Fibroblast of the aortic adventitia (primary cell): ENCODE data around the gene EPHA4. TPM values are rescaled to one million over a fixed set of nuclear protein-coding genes. Genes with fewer than 3 reads are reported as not detected.

Experiments used
- DNase-seq: peaks from one replicate; pipeline ENCODE4 v3.0.0-alpha.2; 2010; ENCODE audit warnings: low read depth
- H3K4me3 ChIP-seq: 2 replicates; pipeline ENCODE4 v1.5.1; 2011; ENCODE audit warnings: low read depth, mild to moderate bottlenecking, control low read depth, low read length, moderate library complexity
- total RNA-seq: library from RNA; depleted of rRNA; stranded (reverse); fragments of >200 nt; gene quantifications from 2 replicates; pipeline ENCODE4 v1.2.3, GENCODE V29; 2012; ENCODE audit warnings: low replicate concordance
- TF ChIP-seq, protein P1 (sequence below): IDR thresholded peaks from 2 replicates; pipeline ENCODE4 v1.5.1; 2011; ENCODE audit warnings: mild to moderate bottlenecking, low read length, control low read depth, inconsistent platforms; ENCODE audit not compliant: insufficient read depth

The EPHA4 gene
- total RNA-seq, 1 donor, result 13.9 TPM

DNA sequence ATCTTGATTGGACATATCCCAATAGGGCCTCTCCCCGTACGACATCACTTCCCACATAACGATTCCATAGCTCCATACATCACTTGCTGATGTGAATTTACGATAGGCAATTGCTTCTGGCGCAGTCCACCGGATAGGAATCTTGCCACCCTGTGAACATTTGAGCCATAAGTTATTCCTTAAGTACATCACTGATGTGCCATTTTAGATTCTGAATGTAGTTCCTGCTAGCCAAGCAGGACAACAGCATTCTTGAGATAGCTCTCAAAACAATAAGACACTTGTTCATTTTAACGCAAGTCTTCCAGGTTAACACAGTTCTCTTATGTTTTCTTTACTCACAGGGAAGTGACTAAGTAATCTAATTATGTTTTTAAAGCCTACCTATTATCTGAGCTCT lies 138.0 kb downstream of the EPHA4 start:
- DNase-seq, result no peak
- no peak overlapping the region for H3K4me3 ChIP-seq
- TF ChIP-seq, protein P1, sequence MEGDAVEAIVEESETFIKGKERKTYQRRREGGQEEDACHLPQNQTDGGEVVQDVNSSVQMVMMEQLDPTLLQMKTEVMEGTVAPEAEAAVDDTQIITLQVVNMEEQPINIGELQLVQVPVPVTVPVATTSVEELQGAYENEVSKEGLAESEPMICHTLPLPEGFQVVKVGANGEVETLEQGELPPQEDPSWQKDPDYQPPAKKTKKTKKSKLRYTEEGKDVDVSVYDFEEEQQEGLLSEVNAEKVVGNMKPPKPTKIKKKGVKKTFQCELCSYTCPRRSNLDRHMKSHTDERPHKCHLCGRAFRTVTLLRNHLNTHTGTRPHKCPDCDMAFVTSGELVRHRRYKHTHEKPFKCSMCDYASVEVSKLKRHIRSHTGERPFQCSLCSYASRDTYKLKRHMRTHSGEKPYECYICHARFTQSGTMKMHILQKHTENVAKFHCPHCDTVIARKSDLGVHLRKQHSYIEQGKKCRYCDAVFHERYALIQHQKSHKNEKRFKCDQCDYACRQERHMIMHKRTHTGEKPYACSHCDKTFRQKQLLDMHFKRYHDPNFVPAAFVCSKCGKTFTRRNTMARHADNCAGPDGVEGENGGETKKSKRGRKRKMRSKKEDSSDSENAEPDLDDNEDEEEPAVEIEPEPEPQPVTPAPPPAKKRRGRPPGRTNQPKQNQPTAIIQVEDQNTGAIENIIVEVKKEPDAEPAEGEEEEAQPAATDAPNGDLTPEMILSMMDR, result no peak

DNA sequence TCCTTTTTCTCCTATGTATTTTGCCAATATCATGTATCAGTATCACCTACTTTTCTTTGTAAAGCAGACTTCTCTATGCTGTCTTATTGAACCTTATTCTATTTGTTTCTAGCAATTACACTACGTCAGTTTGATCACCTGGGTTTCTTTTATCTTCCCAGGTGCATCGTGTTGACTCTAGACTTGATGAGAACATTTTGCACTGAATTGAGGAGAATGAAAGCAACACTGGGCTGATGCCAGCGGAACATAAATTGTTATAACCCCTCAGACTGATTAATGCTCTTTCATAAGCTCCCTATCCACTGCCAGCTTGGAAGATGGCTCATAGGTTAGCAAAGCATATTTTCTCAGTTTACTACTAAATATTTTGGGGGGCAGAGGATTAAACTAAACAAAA lies 140.6 kb downstream of the EPHA4 start:
- H3K4me3 ChIP-seq, result no peak overlapping the region
- no peak for DNase-seq
- TF ChIP-seq, protein P1, result no peak

DNA sequence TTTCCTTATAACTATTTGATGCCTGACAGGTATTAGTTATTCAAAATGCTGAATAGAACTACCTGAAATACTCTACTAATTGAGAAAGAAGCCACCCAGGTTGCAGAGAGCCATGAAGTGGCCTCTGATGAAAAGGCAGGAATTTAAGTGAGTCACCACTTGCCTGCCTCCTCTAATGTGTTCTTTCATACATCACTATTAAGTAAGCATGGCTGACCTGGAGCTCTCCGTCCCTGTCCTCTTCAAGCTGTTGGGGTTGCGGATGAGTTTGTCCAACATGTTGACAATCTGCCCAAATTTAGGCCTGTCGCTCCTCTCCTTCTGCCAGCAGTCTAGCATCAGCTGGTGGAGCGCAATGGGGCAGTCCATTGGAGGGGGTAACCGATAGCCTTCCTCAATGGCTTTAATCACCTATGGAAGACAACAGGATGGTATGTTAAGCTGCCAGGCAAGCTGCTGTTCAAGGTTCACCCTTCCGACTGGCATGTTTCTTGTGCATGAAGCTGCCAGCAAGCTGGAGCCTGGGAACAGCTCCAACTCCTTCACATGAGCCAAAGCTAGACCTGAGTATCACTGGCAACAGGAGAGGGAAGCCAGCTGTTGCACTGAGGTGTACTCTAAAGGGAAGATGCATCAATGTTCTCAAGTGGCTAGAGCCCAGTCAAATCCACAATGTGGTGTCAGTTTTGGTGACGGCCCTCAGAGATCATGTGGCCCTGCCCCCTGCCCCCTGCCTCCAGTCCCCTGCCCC lies 142.2 kb downstream of the EPHA4 start:
- TF ChIP-seq, protein P1, result no peak
- peak; percentile 28 for DNase-seq
- H3K4me3 ChIP-seq, result no peak overlapping the region

DNA sequence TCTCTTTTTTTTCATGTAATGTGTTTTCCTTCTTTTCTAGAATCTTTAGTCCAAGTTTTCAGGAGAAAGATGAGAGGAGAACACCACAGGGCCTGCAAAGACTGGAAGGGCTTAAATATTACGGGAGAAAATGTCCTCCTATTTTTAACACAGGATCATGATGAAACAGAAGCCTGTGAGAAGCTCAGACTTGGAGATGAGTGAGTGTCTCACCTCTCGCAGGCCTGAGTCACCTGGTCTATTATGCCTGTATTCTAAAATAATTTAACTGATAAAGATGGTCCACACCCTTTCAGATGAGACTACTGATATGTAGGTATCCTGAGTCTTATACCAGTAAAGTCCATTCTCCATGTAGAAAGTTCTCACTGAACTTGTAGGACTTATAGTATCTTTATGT lies 143.2 kb downstream of the EPHA4 start:
- no peak overlapping the region for H3K4me3 ChIP-seq
- TF ChIP-seq, protein P1, result no peak
- DNase-seq, result no peak

DNA sequence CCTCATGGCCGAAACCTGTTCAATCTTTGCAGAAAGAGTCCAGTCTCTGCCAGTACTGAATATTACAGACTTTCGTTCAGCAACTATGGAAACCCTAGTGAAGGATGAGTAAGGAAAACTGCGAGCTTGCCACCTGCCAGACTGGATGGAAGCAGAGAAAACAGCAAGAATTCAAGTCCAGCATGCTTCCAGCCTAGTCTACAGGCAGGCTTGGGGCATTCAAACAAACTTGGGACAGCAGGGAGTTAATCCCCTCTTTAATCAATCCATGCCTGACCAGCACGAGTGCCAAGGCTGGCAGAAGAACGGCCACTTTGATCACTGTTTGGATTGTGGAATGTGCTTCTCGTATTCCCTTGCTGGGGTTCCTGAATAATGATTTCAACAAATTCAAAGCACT lies 145.2 kb downstream of the EPHA4 start:
- TF ChIP-seq, protein P1, result no peak
- H3K4me3 ChIP-seq, result no peak overlapping the region
- DNase-seq, result no peak

DNA sequence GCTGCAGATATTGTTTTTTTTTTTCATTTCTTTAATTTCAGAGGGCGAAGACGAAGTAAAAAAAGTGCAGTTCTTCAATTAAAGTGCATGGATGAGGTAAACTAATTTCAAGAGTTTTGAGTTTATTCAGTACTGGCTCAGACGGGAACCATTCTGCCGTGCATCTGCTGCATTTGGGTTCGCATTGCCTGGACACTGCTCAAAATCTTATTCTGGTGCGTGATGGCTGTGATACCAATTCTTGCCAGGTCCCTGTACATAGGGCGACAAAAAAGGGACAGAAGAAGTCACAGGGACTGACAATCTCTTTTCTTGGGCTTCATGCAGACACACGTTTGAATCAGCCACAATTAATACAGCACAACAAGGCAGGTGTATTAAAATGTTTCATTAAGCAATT lies 146.2 kb downstream of the EPHA4 start:
- DNase-seq, result no peak
- no peak overlapping the region for H3K4me3 ChIP-seq

More for the DNA sequence above, 146.2 kb downstream of the EPHA4 start:
- TF ChIP-seq, protein P1, result no peak
